ENCODE results near the gene RDX.

DNA sequence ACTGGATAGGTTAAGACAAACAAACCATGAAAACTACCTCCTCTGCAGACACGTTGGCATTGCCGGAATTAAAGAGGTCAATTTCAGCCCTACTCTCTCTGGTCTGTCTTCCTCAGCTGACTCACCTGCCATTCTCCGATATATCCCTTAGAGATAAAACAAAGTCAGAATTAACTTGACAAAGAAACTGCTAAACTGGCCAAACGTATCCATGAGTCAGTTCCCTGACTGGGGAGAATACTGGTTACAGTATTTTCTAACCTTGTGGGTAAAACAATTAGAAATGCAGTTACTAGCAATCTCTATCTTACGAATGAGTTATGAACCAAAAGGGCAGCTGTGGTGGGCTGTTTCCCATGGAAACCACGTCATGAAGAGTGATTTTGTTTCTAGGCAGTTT lies 96.2 kb downstream of the RDX start:
- TF ChIP-seq, protein P1, sequence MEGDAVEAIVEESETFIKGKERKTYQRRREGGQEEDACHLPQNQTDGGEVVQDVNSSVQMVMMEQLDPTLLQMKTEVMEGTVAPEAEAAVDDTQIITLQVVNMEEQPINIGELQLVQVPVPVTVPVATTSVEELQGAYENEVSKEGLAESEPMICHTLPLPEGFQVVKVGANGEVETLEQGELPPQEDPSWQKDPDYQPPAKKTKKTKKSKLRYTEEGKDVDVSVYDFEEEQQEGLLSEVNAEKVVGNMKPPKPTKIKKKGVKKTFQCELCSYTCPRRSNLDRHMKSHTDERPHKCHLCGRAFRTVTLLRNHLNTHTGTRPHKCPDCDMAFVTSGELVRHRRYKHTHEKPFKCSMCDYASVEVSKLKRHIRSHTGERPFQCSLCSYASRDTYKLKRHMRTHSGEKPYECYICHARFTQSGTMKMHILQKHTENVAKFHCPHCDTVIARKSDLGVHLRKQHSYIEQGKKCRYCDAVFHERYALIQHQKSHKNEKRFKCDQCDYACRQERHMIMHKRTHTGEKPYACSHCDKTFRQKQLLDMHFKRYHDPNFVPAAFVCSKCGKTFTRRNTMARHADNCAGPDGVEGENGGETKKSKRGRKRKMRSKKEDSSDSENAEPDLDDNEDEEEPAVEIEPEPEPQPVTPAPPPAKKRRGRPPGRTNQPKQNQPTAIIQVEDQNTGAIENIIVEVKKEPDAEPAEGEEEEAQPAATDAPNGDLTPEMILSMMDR (conservative IDR thresholded peaks at IDR 0.05 in 1 of 2, IDR thresholded peaks at IDR 0.05 in 1 of 2; ENCODE audit: low read depth in 1 of 2, low read length in 2 of 2): no peak
- no peak for TF ChIP-seq EZH2 (IDR thresholded peaks at IDR 0.05; ENCODE audit: low read length, missing control alignments)

Data from fibroblast of lung (primary cell).